Hepatocyte (in vitro differentiated cells): ENCODE measurements around the gene ADCY4. TPM values are rescaled to one million over a fixed set of nuclear protein-coding genes. Genes with fewer than 3 reads are reported as not detected.

Source experiments
- DNase-seq: peaks from one replicate; pipeline ENCODE4 v3.0.0-alpha.2; 2016; ENCODE audit warnings: low spot score
- H2AFZ ChIP-seq: fragments of 200-600 bp; sonication (generic); 2 replicates; pipeline ENCODE4 v1.6.0; 2016; ENCODE audit warnings: antibody characterized with exemption, mild to moderate bottlenecking
- H3K27ac ChIP-seq: fragments of 200-600 bp; sonication (generic); 2 replicates; pipeline ENCODE4 v1.5.1; 2016; ENCODE audit warnings: mild to moderate bottlenecking
- H3K27me3 ChIP-seq: fragments of 200-600 bp; sonication (generic); 2 replicates; pipeline ENCODE4 v1.6.1; 2016
- H3K36me3 ChIP-seq: fragments of 200-600 bp; sonication (generic); replicated peaks from 2 replicates; pipeline ENCODE4 v1.5.1; 2016; ENCODE audit warnings: low read depth; ENCODE audit not compliant: insufficient read depth
- H3K4me1 ChIP-seq: fragments of 200-600 bp; sonication (generic); 2 replicates; pipeline ENCODE4 v1.5.1; 2016; ENCODE audit warnings: mild to moderate bottlenecking, moderate library complexity; ENCODE audit not compliant: insufficient read depth
- H3K4me2 ChIP-seq: fragments of 200-600 bp; sonication (generic); 2 replicates; pipeline ENCODE4 v1.6.0; 2016
- H3K4me3 ChIP-seq: fragments of 200-600 bp; sonication (generic); 2 replicates; pipeline ENCODE4 v1.5.1; 2016; ENCODE audit warnings: mild to moderate bottlenecking
- H3K79me2 ChIP-seq: fragments of 200-600 bp; sonication (generic); 2 replicates; pipeline ENCODE4 v1.6.0; 2017; ENCODE audit warnings: mild to moderate bottlenecking
- H3K9me2 ChIP-seq: fragments of 200-600 bp; sonication (generic); replicated peaks from 2 replicates; pipeline ENCODE4 v1.6.0; 2017; ENCODE audit warnings: mild to moderate bottlenecking; ENCODE audit not compliant: insufficient read depth
- H3K9me3 ChIP-seq: fragments of 200-600 bp; sonication (generic); 2 replicates; pipeline ENCODE4 v1.5.1; 2016; ENCODE audit warnings: low read depth, mild to moderate bottlenecking
- H4K20me1 ChIP-seq: fragments of 200-600 bp; sonication (generic); 2 replicates; pipeline ENCODE4 v1.6.0; 2016; ENCODE audit warnings: mild to moderate bottlenecking; ENCODE audit not compliant: insufficient read depth, poor library complexity, severe bottlenecking
- EZH2 ChIP-seq: fragments of 200-600 bp; sonication (generic); IDR thresholded peaks from 2 replicates; pipeline ENCODE4 v1.6.1; 2016; ENCODE audit warnings: antibody characterized with exemption, mild to moderate bottlenecking, borderline replicate concordance
- EZH2phosphoT487 ChIP-seq: fragments of 200-600 bp; sonication (generic); IDR thresholded peaks from one replicate; pipeline ENCODE4 v1.6.1; 2018; ENCODE audit warnings: antibody characterized with exemption, mild to moderate bottlenecking, low read depth, moderate library complexity; ENCODE audit not compliant: unreplicated experiment, severe bottlenecking
- whole genome bisulfite sequencing: methylation state at CpG from one replicate; pipeline ENCODE4 v1.1.6; 2016; ENCODE audit warnings: low lambda C conversion rate; ENCODE audit errors: missing lambda C conversion rate; 5-methylcytosine and 5-hydroxymethylcytosine counted together
- polyA plus RNA-seq: library from polyadenylated mRNA; unstranded; fragments of >200 nt; fragmentation: Nextera tagmentation; extraction: Ambion mirVana; gene quantifications from 2 replicates; pipeline ENCODE4 v1.2.1, GENCODE V29; 2016
- total RNA-seq: library from RNA; depleted of rRNA; stranded (reverse); fragments of >200 nt; gene quantifications from 2 replicates; pipeline ENCODE4 v1.2.3, GENCODE V29; 2014
- TF ChIP-seq, protein P1 (sequence below): fragments of 200-600 bp; sonication (generic); IDR thresholded peaks from 2 replicates; pipeline ENCODE4 v1.5.1; 2016; ENCODE audit warnings: antibody characterized with exemption, mild to moderate bottlenecking; ENCODE audit not compliant: poor library complexity

Gene ADCY4
- total and polyA plus RNA-seq, 2 experiments from 2014 or later = 0.63 to 1.3 TPM

DNA sequence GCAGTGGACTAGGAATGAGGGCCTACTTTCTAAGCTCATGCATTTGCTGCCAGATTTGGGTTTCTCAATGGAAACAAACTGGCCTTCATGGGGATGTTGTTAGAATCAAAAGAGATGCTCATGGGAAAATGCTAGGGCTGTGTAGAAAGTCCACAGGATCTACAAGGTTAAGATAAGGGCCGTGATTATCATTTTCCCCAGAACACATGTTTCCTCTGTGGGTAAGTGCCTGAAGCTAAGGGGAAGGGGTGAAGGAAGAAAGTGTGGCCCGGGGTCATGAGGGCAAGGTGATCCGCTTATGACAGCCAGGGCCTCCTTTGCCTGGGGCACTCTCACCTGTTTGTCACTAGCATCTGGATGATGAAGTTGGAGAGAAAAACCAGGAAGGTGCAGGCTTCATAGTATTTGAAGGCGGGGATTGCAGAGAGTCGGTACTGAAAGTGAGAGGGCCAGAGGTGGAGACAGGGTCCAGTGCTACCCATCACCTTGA lies 9.8 kb downstream of the ADCY4 start:
- Histone ChIP-seq H3K9me2 (no peaks in the 10 kb centered on the region), H2AFZ (no peak overlapping the region), H3K27me3 (no peaks in the 10 kb centered on the region), H3K9me3 (no peaks in the 10 kb centered on the region), H3K4me1 (no peaks in the 10 kb centered on the region), H3K79me2 (no peaks in the 10 kb centered on the region), H4K20me1 (no peaks in the 10 kb centered on the region), H3K27ac (no peak overlapping the region), H3K4me2 (no peak overlapping the region), H3K36me3 (no peaks in the 10 kb centered on the region), H3K4me3 (no peak overlapping the region)
- DNase-seq = no peak
- 76% methylated on average over 5 of the region's 5 CpGs for WGBS
- TF ChIP-seq EZH2phosphoT487 = no peak
- no peak for TF ChIP-seq EZH2
- TF ChIP-seq, protein P1, sequence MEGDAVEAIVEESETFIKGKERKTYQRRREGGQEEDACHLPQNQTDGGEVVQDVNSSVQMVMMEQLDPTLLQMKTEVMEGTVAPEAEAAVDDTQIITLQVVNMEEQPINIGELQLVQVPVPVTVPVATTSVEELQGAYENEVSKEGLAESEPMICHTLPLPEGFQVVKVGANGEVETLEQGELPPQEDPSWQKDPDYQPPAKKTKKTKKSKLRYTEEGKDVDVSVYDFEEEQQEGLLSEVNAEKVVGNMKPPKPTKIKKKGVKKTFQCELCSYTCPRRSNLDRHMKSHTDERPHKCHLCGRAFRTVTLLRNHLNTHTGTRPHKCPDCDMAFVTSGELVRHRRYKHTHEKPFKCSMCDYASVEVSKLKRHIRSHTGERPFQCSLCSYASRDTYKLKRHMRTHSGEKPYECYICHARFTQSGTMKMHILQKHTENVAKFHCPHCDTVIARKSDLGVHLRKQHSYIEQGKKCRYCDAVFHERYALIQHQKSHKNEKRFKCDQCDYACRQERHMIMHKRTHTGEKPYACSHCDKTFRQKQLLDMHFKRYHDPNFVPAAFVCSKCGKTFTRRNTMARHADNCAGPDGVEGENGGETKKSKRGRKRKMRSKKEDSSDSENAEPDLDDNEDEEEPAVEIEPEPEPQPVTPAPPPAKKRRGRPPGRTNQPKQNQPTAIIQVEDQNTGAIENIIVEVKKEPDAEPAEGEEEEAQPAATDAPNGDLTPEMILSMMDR = no peak

DNA sequence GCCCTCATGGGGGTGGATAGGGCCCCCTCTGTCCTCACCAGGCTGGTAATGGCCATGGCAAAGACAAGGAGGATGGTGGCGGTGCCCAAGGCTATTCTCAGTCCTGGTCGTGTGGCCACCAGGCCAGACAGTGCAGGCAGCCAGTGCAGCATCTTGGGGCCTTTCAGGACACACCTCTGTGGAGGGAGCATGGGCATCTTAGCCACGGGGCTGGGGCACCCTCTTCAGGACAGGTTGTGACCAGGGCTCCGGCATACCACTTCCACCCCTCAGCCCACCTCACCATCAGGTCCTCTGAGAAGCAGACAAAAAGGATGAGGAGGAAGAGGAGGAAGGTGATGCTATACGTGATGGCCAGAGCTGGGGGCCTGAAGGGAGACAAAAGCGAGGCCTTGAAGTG lies 10.8 kb downstream of the ADCY4 start:
- H3K27ac ChIP-seq = no peak overlapping the region
- H3K9me2 ChIP-seq = no peaks in the 10 kb centered on the region
- no peaks in the 10 kb centered on the region for H3K36me3 ChIP-seq
- no peak overlapping the region for H2AFZ ChIP-seq
- H3K4me3 ChIP-seq = no peak overlapping the region
- H3K79me2 ChIP-seq = no peaks in the 10 kb centered on the region
- H3K4me1 ChIP-seq = no peaks in the 10 kb centered on the region
- no peak for DNase-seq
- 86% methylated on average over 6 of the region's 6 CpGs for WGBS
- H4K20me1 ChIP-seq = no peaks in the 10 kb centered on the region
- H3K4me2 ChIP-seq = no peak overlapping the region
- peaks cover 10% of the 10 kb centered on the region for H3K27me3 ChIP-seq
- H3K9me3 ChIP-seq = no peaks in the 10 kb centered on the region
- TF ChIP-seq EZH2 = no peak
- TF ChIP-seq EZH2phosphoT487 = no peak
- TF ChIP-seq, protein P1 = no peak

DNA sequence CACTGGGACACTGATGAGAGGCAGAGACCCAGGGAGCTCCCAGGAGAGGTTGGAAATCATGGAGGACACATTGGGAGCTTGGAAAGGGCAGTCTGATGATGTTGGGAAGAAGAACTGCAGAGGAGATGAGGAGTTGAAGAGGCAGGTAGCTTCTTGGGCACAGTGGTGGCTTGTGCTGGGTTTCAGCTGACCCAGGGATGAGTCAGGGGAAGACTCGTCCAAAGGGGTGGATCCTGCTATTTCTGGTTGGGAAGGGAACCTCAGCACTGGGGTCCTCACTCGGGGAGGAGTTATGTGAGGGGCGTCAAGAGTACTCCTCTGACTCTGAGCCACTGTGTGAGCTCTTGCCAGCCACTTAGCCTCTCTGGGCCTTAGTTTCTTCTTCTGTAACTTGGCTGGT lies 11.5 kb downstream of the ADCY4 start:
- H3K36me3 ChIP-seq = no peaks in the 10 kb centered on the region
- H3K4me1 ChIP-seq = no peaks in the 10 kb centered on the region
- no peaks in the 10 kb centered on the region for H4K20me1 ChIP-seq
- TF ChIP-seq EZH2 (no peak), EZH2phosphoT487 (no peak)
- TF ChIP-seq, protein P1 = no peak
- H3K27me3 ChIP-seq = peaks cover 10% of the 10 kb centered on the region
- H3K27ac ChIP-seq = no peak overlapping the region
- no peak overlapping the region for H3K4me3 ChIP-seq
- no peak overlapping the region for H2AFZ ChIP-seq
- no peak for DNase-seq
- no peaks in the 10 kb centered on the region for H3K79me2 ChIP-seq
- no peaks in the 10 kb centered on the region for H3K9me3 ChIP-seq
- WGBS = 78% methylated on average over 3 of the region's 3 CpGs
- H3K4me2 ChIP-seq = no peak overlapping the region
- H3K9me2 ChIP-seq = no peaks in the 10 kb centered on the region

DNA sequence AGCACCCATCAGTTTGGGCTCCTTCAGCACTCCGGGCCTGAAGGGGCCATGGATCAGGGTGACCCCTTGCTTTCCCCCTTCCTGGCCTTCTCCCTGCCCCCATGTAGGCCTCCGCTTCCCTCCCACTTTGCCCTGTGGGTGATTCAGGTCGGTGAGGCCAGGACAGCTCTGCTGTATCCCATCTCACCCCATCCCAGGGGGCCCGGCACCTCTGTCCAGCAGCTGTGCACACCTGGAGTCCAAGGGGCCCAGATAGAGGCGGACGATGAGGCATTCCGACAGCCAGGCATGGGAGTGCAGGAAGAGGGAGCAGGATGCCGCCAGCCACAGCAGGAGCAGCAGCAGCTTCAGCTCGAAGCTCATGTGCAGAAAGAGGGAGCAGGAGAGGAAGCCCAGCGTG lies 12.2 kb downstream of the ADCY4 start:
- WGBS = 86% methylated on average over 9 of the region's 10 CpGs
- H4K20me1 ChIP-seq = no peaks in the 10 kb centered on the region
- no peak overlapping the region for H3K27ac ChIP-seq
- no peak for DNase-seq
- no peak overlapping the region for H2AFZ ChIP-seq
- H3K4me3 ChIP-seq = no peak overlapping the region
- no peaks in the 10 kb centered on the region for H3K4me1 ChIP-seq
- H3K27me3 ChIP-seq = peaks cover 10% of the 10 kb centered on the region
- H3K36me3 ChIP-seq = no peaks in the 10 kb centered on the region
- H3K4me2 ChIP-seq = no peak overlapping the region
- no peaks in the 10 kb centered on the region for H3K9me2 ChIP-seq
- no peaks in the 10 kb centered on the region for H3K9me3 ChIP-seq
- TF ChIP-seq, protein P1 = no peak
- TF ChIP-seq EZH2 (no peak), EZH2phosphoT487 (no peak)
- H3K79me2 ChIP-seq = no peaks in the 10 kb centered on the region
